OCI-LY3 (cell line): Measurements from ENCODE around the gene ITGA11.

Source experiments
- CTCF ChIP-seq: fragments of 200-600, 300-600 bp; sonication (generic); IDR thresholded peaks from 2 replicates; pipeline ENCODE4 v1.5.1; 2014; ENCODE audit warnings: antibody characterized with exemption, low read length, low read depth
- EZH2phosphoT487 ChIP-seq: fragments of 200-600 bp; shearing (Covaris generic); IDR thresholded peaks from 2 replicates; pipeline ENCODE4 v1.6.1; 2018; ENCODE audit warnings: antibody characterized with exemption, mixed run types, low read depth

DNA sequence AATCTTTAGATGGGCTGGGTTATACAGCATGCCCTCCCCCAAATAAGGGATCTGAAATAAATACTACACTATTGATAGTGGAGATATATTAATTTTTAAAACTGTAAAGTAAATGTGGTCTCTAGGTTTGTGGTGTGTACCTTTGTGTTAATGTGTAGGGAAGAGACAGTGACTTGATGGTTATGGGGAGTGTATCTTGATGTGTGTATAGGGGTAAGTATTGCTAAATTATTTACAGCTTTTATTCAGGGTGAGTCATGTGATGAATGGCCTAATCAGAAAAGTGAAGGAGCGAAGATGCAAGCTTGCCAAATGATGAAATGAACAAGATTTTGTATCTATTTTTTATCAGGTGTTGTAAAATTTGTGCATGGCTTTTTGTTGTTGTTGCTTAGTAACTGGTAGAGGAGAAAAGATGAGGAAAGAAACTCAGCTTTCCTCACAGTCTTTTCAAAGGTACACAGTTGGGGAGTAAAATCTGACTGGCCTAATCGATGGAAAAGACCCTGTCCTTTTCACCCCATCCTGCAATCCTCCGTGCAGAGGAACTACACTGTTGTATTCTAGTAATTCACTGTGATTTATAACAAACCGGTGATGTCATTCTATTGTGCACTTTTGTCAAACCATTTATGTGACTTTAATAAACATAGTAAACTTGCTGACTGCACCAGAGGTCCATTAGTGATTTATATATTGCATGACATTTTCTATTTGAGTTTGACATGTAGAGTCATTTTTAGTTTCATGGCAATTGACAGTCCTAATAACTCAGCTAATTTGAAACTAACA lies 136.8 kb downstream of the ITGA11 start:
- TF ChIP-seq CTCF (no peak), EZH2phosphoT487 (no peak)
